Liver (tissue), 9 donors: ENCODE results near the gene NAV2. TPM values are rescaled to one million over a fixed set of nuclear protein-coding genes. Genes with fewer than 3 reads are reported as not detected.
A peak's percentile ranks its signal among the peaks of the same experiment; 100 is the strongest.

Experiments used
- DNase-seq: peaks from one replicate; pipeline ENCODE4 v3.0.0-alpha.2; 2017; ENCODE audit warnings: low spot score
- H3K27ac ChIP-seq, 2 donors: one replicate each; pipeline ENCODE4 v1.7.0; 2013; ENCODE audit warnings: inconsistent platforms in 2 of 2, low read length in 2 of 2, control low read depth in 1 of 2, low read depth in 1 of 2, mild to moderate bottlenecking in 1 of 2
- H3K27me3 ChIP-seq, 4 donors: one replicate each; pipeline versions ENCODE4 v1.6.1 to v1.7.0; 2013; ENCODE audit warnings: low read length in 3 of 4, inconsistent platforms in 1 of 4, mild to moderate bottlenecking in 1 of 4, moderate library complexity in 1 of 4; ENCODE audit not compliant: control insufficient read depth in 4 of 4, insufficient read depth in 4 of 4
- H3K36me3 ChIP-seq, 4 donors: one replicate each; pipeline versions ENCODE4 v1.6.1 to v1.7.0; 2013; ENCODE audit warnings: low read length in 3 of 4, mild to moderate bottlenecking in 3 of 4, low read depth in 1 of 4, moderate library complexity in 1 of 4; ENCODE audit not compliant: control insufficient read depth in 4 of 4, insufficient read depth in 3 of 4
- H3K4me1 ChIP-seq, 4 donors: one replicate each; pipeline versions ENCODE4 v1.6.1 to v1.7.0; 2013; ENCODE audit warnings: low read length in 3 of 4, mild to moderate bottlenecking in 3 of 4, moderate library complexity in 1 of 4; ENCODE audit not compliant: control insufficient read depth in 4 of 4, insufficient read depth in 4 of 4
- H3K4me3 ChIP-seq, 3 donors: one replicate each; pipeline versions ENCODE4 v1.6.1 to v1.7.0; 2013; ENCODE audit warnings: low read length in 3 of 3, control low read depth in 1 of 3, low read depth in 1 of 3, mild to moderate bottlenecking in 1 of 3
- H3K9ac ChIP-seq, 2 donors: one replicate each; pipeline ENCODE4 v1.7.0; 2013; ENCODE audit warnings: low read length in 2 of 2, mild to moderate bottlenecking in 2 of 2, moderate library complexity in 2 of 2, control low read depth in 1 of 2, low read depth in 1 of 2
- H3K9me3 ChIP-seq, 4 donors: one replicate each; pipeline versions ENCODE4 v1.6.1 to v1.7.0; 2013; ENCODE audit warnings: low read length in 3 of 4; ENCODE audit not compliant: control insufficient read depth in 4 of 4
- CTCF ChIP-seq: fragments of 150-350 bp; IDR thresholded peaks from 2 replicates; pipeline ENCODE4 v1.5.1; 2017; ENCODE audit warnings: improper control_type of control experiment, low read depth, low read length; ENCODE audit not compliant: missing input control
- EGR1 ChIP-seq, 2 donors: IDR thresholded peaks; 2 replicates each; pipeline ENCODE4 v1.6.1; 2016 to 2018; ENCODE audit warnings: antibody characterized with exemption in 2 of 2, low read depth in 2 of 2
- FOXA1 ChIP-seq: IDR thresholded peaks from 2 replicates; pipeline ENCODE4 v1.6.1; 2016; ENCODE audit warnings: antibody characterized with exemption
- FOXA2 ChIP-seq: IDR thresholded peaks from 2 replicates; pipeline ENCODE4 v1.6.1; 2016; ENCODE audit warnings: antibody characterized with exemption
- GABPA ChIP-seq, 2 donors: IDR thresholded peaks in 1 of 2; conservative IDR thresholded peaks in 1 of 2; 2 replicates each; pipeline ENCODE4 v1.6.1; 2016; ENCODE audit warnings: antibody characterized with exemption in 2 of 2, mild to moderate bottlenecking in 1 of 2, moderate library complexity in 1 of 2
- HNF4A ChIP-seq, 2 donors: conservative IDR thresholded peaks; 2 replicates each; pipeline ENCODE4 v1.6.1; 2016; ENCODE audit warnings: antibody characterized with exemption in 2 of 2, mild to moderate bottlenecking in 2 of 2
- HNF4G ChIP-seq: IDR thresholded peaks from 2 replicates; pipeline ENCODE4 v1.6.1; 2016; ENCODE audit warnings: antibody characterized with exemption
- JUND ChIP-seq, 2 donors: IDR thresholded peaks; 2 replicates each; pipeline ENCODE4 v1.6.1; 2016; ENCODE audit warnings: antibody characterized with exemption in 2 of 2
- NR2F2 ChIP-seq: IDR thresholded peaks from 2 replicates; pipeline ENCODE4 v1.6.1; 2016; ENCODE audit warnings: antibody characterized with exemption
- RAD21 ChIP-seq, 2 donors: IDR thresholded peaks; 2 replicates each; pipeline ENCODE4 v1.6.1; 2016; ENCODE audit warnings: antibody characterized with exemption in 2 of 2, mild to moderate bottlenecking in 2 of 2
- RXRA ChIP-seq, 2 donors: IDR thresholded peaks; 2 replicates each; pipeline ENCODE4 v1.6.1; 2017 to 2018; ENCODE audit warnings: antibody characterized with exemption in 2 of 2, mild to moderate bottlenecking in 1 of 2
- SP1 ChIP-seq: IDR thresholded peaks from 2 replicates; pipeline ENCODE4 v1.6.1; 2018; ENCODE audit warnings: antibody characterized with exemption, mild to moderate bottlenecking
- TAF1 ChIP-seq: conservative IDR thresholded peaks from 2 replicates; pipeline ENCODE4 v1.6.1; 2016; ENCODE audit warnings: antibody characterized with exemption, mild to moderate bottlenecking
- YY1 ChIP-seq: IDR thresholded peaks from 2 replicates; pipeline ENCODE4 v1.6.1; 2016; ENCODE audit warnings: antibody characterized with exemption, mild to moderate bottlenecking
- ZBTB33 ChIP-seq: IDR thresholded peaks from 2 replicates; pipeline ENCODE4 v1.6.1; 2016; ENCODE audit warnings: antibody characterized with exemption
- WGBS: extraction: QIAGEN DNeasy Blood & Tissue Kit; methylation state at CpG from one replicate; pipeline ENCODE4 v1.1.7; 2013; 5-methylcytosine and 5-hydroxymethylcytosine counted together
- polyA plus RNA-seq, 2 donors: library from polyadenylated mRNA; stranded (reverse) in 1 of 2; unstranded in 1 of 2; fragments of 200-250 nt in 1 of 2; fragments of >200 nt in 1 of 2; fragmentation: Nextera tagmentation in 1 of 2; extraction: Ambion mirVana in 1 of 2; gene quantifications; one replicate each; pipeline versions ENCODE4 v1.2.1 to v1.2.3, GENCODE V29; 2013 to 2015
- total RNA-seq, 2 donors: library from RNA; depleted of rRNA; stranded (reverse); fragments of >200 nt; gene quantifications; one replicate each; pipeline ENCODE4 v1.2.3, GENCODE V29; 2014
- TF ChIP-seq, protein P1 (sequence below): IDR thresholded peaks from 2 replicates; pipeline ENCODE4 v1.6.1; 2016; ENCODE audit warnings: antibody characterized with exemption, mild to moderate bottlenecking
- TF ChIP-seq, protein P2 (sequence below): IDR thresholded peaks from 2 replicates; pipeline ENCODE4 v1.6.1; 2016; ENCODE audit warnings: antibody characterized with exemption
- TF ChIP-seq, protein P3 (sequence below): IDR thresholded peaks from 2 replicates; pipeline ENCODE4 v1.6.1; 2016; ENCODE audit warnings: antibody characterized with exemption
- donor health status: healthy.
- donor health status: healthy.
- donor health status: healthy.
- donor health status: healthy.
- donor health status: healthy.

NAV2 gene
- total and polyA plus RNA-seq, 4 donors: 6.3 to 20.5 (median 11.6) TPM

- WGBS: 4% methylated on average over 51 of the region's 51 CpGs
- Histone ChIP-seq H3K4me1 (peaks cover 7 to 14% (median 11%) of the 10 kb centered on the region in 4 donors), H3K27ac (no peak overlapping the region), H3K9ac (no peak overlapping the region), H3K27me3 (peaks cover 8 to 36% (median 21%) of the 10 kb centered on the region in 4 donors), H3K4me3 (peak overlapping the region in 2 of 3 donors; percentile 6 to 34), H3K36me3 (no peaks in the 10 kb centered on the region), H3K9me3 (peaks cover 0 to 4% (median 1%) of the 10 kb centered on the region in 4 donors)
- no peak for DNase-seq
- TF ChIP-seq HNF4A (conservative IDR thresholded peaks at IDR 0.05) (no peak), GABPA (IDR thresholded peaks at IDR 0.05 in 1 of 2, conservative IDR thresholded peaks at IDR 0.05 in 1 of 2) (no peak), RXRA (IDR thresholded peaks at IDR 0.05) (no peak), EGR1 (IDR thresholded peaks at IDR 0.05; ENCODE audit: low read depth in 2 of 2) (no peak), YY1 (no peak), JUND (IDR thresholded peaks at IDR 0.05) (no peak), FOXA1 (no peak), NR2F2 (no peak), SP1 (no peak), RAD21 (IDR thresholded peaks at IDR 0.05) (no peak), HNF4G (no peak), FOXA2 (no peak), TAF1 (no peak), CTCF (no peak), ZBTB33 (no peak)
- TF ChIP-seq, protein P1, sequence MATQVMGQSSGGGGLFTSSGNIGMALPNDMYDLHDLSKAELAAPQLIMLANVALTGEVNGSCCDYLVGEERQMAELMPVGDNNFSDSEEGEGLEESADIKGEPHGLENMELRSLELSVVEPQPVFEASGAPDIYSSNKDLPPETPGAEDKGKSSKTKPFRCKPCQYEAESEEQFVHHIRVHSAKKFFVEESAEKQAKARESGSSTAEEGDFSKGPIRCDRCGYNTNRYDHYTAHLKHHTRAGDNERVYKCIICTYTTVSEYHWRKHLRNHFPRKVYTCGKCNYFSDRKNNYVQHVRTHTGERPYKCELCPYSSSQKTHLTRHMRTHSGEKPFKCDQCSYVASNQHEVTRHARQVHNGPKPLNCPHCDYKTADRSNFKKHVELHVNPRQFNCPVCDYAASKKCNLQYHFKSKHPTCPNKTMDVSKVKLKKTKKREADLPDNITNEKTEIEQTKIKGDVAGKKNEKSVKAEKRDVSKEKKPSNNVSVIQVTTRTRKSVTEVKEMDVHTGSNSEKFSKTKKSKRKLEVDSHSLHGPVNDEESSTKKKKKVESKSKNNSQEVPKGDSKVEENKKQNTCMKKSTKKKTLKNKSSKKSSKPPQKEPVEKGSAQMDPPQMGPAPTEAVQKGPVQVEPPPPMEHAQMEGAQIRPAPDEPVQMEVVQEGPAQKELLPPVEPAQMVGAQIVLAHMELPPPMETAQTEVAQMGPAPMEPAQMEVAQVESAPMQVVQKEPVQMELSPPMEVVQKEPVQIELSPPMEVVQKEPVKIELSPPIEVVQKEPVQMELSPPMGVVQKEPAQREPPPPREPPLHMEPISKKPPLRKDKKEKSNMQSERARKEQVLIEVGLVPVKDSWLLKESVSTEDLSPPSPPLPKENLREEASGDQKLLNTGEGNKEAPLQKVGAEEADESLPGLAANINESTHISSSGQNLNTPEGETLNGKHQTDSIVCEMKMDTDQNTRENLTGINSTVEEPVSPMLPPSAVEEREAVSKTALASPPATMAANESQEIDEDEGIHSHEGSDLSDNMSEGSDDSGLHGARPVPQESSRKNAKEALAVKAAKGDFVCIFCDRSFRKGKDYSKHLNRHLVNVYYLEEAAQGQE: no peak
- TF ChIP-seq, protein P2, sequence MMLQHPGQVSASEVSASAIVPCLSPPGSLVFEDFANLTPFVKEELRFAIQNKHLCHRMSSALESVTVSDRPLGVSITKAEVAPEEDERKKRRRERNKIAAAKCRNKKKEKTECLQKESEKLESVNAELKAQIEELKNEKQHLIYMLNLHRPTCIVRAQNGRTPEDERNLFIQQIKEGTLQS: no peak
- TF ChIP-seq, protein P3, sequence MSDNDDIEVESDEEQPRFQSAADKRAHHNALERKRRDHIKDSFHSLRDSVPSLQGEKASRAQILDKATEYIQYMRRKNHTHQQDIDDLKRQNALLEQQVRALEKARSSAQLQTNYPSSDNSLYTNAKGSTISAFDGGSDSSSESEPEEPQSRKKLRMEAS: no peak
Measured at GRCh38 chr11:20156280-20156875, 443.7 kb downstream of the NAV2 start.
